IPS DF 4.7 (cell line): ENCODE data around the gene USHBP1.

Source experiments
- DNase-seq: peaks from one replicate; pipeline ENCODE4 v3.0.0-alpha.2; 2013; ENCODE audit warnings: low spot score; ENCODE audit errors: extremely low read depth

Gene USHBP1, protein sequence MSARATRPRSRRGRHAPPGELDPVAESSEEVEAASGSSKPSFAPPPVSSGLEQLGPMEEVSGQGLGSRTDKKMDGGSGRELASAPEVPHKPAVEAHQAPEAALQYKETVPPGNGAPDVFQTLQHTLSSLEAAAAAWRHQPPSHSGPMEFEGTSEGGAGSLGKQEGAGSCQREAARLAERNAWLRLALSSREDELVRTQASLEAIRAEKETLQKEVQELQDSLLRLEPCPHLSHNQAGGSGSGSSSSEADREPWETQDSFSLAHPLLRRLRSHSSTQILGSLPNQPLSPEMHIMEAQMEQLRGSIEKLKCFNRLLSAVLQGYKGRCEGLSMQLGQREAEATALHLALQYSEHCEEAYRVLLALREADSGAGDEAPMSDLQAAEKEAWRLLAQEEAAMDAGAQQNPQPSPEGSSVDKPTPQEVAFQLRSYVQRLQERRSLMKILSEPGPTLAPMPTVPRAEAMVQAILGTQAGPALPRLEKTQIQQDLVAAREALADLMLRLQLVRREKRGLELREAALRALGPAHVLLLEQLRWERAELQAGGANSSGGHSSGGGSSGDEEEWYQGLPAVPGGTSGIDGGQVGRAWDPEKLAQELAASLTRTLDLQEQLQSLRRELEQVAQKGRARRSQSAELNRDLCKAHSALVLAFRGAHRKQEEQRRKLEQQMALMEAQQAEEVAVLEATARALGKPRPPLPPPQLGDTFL

DNA sequence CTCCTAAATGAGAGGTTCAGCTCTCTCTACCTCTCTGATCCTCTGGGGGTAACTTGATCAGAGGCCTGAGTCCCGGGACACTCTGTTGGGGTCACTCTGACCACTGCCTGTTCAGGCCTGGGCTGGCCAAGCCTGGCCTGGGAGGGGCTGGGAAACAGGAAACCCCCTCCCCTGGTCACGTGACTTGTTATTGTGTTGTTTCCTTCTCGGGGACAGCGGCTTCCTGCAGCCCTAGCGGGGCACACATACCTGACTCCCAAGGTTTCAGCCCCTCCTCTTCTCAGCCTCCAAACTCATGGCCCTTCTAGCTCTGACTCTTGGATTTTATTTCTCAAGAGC is at the start of gene USHBP1:
USHBP1 (minus strand) TSS at position 105 of the 339 bp plus-strand sequence. CDS start 446 bp downstream, outside the sequence.
- no peak for DNase-seq

DNA sequence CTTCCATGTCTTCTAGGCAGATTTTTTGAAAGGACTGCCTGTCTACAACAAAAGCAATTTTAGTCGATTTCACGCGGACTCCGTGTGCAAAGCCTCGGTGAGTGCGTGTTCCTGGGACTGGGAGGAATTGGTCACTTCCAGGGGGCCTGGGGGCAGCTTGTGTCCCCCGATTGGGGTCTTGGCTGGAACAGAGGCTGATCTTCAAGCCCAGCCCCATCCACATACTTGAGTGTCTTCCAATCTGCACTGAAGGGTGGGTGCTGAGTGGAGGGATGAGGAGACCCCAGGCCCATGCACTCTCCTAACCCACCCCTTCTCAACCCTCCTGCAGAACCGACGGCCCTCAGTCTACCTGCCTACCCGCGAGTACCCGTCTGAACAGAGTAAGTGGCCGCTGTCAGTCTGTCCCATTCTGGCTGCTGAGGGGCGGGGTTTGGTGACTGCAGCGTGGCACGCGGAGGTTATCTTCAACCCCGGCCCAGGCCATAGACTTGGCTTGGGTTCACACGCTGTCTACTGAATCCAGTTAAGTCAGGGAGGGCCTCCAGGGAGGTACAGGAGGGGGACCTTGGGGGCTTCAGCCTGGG is 49.6 kb upstream of the USHBP1 start:
- no peak for DNase-seq

DNA sequence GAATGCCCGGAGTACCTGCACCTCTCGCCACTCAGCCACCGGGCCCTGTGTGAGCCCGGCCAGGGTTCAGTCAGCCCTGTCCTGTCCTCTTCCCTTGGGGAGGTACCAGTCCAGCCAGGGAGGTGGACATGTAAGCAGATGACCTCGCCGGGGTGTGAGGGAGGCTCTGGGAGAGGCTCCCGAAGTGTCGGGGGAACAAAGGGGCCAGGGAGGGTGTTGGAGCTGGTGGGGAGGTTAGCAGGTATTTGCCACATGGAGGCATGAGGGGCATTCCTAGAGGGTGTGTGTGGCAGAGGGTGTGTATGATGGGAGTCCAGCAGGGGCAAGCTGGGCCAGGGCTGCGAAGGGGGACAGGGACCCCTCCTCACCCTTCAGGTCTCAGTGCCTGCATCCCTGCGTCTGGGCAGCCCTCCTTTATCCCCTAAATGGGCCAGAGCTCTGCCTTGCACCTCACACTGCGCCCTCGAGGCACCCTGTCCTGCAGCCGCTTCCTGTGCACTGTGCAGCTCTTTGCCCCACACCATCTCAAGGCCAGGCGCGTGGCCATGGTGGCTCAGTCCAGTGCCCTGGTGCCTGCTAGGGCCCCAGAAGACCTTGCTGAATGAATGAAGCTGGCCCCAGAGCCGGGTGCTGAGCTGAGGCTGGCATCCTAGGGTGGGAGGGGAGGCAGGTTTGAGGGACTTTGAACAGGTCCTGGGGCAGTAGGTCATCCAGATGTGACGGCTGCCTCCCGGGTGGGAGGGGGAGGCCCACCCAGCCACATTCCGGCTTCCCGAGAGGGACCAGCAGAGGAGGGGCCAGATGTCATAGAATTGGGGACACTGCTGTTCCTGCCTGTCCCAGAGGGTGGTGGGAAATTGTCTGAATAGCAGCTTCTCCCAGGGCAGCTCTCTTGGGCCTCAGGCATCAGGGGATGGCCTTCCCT is 47.9 kb upstream of the USHBP1 start:
- DNase-seq, result no peak

DNA sequence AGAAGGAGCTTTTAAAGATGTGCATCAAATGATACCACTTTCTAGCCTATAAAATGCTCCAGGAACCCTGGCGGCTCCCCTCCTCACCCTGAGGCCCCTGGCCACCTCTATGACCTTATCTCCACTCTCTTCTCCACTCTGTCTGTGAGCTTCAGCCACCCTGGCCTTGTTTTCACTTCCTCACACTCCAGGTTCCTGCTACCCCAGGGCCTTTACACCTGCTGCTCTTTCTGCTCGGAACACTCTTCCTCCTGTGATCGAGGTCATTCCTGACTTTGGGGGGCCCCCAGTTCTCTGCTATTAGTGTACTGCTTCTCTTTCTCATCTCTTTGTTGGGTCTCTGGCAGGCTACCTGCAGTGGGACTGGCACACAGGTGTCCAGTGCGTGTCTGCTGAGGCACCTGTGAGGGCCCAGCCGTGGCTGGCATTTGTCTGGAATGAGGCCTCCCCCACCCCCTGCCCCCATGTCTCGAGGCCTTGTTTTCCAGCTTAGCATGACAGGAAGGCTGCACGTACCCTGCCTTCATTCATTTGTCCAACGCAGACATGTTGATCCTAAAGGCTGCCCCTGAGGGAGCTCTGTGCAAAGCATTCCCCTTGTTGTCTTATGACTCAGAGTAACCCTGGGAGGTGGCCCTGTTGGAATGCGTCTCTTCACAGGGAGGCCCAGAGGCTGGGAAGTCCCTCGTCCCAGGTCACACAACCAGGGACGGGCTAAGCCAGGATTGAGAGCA is 47.1 kb upstream of the USHBP1 start:
- DNase-seq, result no peak

DNA sequence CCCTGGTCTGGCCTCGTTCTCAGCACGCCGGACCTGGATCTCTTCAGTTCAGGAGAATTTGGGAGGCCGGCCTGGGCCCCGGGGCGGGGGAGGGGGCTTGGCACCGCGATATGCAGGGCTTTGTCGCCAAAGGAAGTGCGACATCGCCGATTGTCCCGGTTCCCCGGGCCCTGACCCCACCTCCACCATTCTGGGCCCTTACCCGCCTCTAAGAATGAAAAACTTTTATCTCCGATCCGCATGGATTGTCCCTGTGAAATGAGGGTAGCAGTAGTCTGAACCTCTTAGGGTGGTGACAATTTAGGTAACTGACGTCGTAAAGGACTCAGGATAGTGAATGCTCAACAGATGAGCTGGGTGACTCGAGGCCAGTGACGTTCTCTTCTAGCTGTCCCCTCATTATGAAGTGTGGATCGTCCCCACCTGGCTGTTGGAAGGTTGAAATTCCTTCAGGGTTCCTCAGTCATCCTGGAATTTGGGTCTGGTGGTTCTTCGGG is 45.5 kb upstream of the USHBP1 start:
- DNase-seq, result no peak

DNA sequence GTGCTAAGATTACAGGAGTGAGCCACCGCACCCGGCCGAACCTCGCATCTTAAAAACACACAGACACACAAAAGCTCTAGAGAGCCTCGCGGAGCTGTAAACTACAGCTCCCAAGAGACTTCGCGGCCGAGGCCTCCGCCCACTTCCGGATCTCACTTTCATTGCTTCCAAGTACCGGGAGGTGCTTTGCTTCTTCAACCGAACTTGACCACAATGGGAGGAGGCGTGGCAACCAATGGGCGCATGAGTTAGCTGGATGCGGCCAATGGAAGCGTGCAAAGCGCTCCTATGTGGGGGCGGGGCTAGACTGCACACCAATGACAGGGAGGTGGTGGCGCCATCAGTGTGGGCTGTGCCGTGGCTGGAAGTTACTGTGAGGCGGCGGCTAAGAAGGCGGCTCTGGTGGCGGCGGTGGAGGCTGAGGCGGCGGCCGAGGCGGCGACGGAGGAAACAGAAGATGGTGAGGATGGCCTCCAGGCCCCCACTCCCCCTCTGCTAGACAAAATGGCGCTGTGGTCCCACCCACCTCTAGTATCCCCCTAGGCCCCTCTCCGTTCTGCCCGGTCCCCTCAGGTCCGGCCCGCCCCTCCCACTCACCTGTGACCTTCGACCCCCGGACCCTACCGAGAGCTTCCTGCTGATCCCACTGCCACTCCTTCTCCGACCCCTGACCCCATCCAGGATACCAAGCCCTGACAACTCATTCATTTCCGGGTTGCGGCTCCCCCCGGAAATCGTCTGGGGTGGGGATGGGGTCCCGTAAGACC is 44.8 kb upstream of the USHBP1 start, which contains the start of gene DDA1:
DDA1 (plus strand) TSS at position 366 of the 767 bp plus-strand sequence; CDS start at position 458, 92 bp downstream.
- peak; percentile 100 for DNase-seq

DNA sequence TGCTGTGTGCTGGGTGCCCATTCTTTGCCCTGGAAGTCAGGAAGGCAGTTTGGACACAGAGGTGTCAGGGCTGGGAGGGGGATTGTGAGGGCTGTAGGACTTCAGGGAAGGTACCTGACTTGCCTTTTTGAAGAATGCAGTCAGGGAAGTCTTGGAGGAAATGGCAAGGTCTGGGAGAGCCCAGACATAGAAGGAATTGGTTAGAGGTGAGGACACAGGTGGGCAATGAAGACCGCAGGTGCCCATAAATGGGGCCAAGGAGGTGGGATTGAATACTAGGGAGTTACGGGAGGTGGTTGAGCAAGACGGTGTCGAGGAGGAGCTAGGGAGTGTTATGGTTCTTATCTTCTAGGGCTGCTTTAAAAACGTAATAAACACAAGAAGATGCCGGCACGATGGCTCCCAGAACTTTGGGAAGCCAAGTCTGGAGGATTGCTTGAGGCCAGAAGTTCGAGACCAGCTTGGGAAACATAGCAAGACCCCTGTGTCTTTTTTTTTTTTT is 43.4 kb upstream of the USHBP1 start:
- no peak for DNase-seq

DNA sequence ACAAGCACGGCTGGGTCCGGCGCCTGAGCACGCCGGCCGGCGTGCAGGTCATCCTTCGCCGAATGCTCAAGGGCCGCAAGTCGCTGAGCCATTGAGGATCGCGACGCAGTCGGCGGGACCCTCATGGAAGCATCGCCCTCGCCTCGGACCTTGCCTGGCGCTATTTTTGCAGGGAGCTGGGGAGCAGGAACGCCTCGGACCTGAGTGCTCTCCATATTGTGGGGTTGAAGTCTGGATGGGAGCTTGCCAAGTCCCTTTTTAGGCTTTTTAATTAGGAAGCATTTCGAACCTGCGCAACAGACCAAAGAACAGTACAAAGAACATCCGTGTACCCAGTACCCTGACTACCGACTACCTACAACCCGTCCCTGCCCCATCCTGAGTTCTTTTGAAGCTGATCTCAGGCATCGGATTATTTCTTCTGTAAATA is 41.8 kb upstream of the USHBP1 start:
- no peak for DNase-seq

DNA sequence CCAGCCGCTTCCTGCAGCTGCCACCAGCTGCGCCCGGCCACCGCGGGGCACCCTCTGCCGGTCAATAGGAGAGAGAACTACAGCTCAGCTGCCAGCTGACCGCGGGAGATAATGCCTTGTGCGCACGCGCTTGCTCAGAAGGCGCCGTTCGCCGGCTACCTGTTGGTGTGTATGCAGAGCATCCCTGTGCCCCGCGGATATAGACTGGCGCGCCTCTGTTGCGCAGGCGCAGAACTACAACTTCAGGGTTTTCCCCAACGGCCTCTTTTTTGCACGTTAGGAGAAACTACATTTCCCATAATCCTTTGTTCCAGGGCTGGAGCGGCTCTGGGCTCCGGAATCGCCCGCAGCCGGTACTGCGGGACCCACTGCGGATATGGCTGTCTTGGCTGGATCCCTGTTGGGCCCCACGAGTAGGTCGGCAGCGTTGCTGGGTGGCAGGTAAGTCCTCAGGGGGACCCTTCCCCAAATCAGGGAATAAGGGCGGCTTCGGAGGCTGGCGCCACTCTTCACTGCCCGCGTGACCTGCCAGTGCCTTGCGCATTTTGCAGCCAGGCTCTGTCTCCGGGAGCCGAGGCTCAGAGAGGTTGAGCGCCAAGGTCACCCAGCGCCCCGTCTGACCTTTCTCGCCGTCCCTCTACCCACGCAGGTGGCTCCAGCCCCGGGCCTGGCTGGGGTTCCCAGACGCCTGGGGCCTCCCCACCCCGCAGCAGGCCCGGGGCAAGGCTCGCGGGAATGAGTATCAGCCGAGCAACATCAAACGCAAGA is 41.2 kb upstream of the USHBP1 start, which contains the start of gene MRPL34:
MRPL34 (plus strand) TSS at position 356 of the 768 bp plus-strand sequence; CDS start at position 377, 21 bp downstream.
- DNase-seq, result peak; percentile 96

DNA sequence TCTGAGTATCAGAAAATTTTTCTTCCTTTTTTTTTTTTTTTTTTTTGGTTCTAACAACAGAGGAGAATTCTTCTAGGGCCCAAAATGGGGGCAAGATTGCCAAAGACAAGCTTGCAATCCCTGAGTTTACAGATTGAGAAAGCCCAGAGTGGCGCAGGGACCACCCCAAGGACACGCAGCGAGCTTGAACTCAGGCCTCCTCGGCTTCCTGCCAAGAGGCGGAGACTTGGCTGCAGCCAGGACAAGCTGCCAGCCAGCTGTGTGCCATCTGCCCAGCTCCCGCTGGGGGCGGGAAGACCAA is 40.6 kb upstream of the USHBP1 start:
- DNase-seq, result no peak

DNA sequence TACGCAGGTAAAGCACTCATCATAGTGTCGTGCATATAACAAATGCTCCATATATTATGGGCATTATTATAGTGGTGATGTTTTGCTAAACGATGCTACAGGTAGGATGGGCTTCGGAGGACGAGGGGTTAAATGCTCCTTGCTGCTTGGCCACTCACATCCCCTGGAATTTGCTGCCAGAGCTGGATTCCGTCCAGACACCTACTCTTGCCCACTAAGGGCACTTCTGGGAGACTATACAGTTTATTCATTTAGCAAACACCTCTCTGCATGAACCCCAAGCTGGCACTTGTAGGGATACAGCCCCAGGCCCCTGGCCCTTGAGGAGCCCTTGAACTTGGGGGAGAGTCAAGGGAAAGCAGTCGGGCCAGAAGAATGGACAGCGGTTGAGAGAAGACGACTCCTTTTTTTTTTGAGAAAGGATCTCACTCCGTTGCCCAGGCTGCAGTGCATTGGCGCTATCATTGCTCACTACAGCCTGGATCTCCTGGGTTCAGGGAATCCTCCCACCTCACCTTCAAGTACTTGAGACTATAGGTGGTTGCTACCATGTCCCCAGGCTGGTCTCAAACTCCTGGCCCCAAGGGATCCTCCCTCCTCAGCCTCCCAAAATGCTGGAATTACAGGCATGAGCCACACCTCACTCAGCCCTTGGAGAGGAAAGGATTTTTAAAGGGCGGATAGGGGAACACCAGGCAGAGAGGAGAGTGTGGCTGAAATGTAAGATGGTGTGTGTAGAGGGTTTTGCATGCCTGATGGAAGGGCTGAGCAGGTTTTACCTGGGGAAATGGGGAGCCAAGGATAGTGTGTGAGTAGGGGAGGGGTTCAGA is 40.1 kb upstream of the USHBP1 start:
- DNase-seq, result no peak

DNA sequence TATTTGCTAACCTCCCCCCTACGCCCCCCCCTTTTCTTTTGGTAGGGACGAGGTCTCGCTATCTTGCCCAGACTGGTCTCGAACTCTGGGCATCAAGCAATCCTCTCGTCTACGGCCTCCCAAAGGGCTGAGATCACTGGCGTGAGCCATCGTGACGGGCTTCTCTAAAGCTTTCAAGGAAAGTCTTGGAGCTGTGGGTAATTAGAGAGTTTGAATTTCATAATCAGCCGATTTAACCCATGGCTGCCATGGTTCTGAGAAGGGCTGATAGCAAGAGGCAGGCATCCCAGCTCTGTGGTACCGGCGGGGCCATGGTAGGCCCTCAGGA is 39.4 kb upstream of the USHBP1 start:
- no peak for DNase-seq

DNA sequence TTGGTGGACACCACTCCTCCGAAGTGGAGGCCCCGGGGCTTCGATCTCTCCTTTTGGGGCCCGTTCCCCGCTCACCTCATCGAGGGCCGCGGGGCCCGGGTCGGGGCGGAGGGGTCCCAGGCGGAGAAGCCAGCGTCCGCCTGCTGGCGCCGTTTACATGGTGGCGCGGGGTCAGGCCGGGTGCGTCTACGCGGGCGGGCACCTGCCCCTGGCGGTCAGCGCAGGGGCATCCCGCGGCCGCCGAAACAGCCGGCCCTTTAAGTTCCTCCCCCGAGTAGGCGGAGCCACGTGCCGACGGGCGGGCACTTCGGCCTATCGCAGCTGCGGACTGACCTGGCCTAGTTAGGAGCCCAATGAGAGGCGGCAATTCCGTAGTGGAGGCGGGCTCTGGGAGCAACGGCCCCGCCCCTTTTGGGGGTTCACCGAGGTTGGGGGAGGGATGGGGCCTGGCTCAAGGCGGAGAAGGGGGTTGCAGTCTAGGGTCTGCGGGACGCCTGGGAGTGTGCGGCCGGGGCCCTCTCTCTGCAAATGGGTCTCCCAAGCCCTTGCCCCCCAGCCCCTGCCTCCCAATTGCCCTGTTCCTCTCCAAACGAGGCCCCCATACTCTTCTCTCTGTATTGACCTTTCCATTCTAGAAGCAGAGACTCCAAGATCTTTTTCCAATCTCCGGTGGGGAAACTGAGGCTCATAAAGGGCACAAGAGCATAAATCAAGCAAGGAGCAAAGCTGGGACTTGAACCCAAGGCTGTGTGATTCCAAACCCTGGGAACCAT is 38.8 kb upstream of the USHBP1 start, which contains the start of gene ABHD8:
ABHD8 (minus strand) TSS at position 259 of the 773 bp plus-strand sequence. CDS start 1,809 bp downstream, outside the sequence.
- DNase-seq, result no peak

DNA sequence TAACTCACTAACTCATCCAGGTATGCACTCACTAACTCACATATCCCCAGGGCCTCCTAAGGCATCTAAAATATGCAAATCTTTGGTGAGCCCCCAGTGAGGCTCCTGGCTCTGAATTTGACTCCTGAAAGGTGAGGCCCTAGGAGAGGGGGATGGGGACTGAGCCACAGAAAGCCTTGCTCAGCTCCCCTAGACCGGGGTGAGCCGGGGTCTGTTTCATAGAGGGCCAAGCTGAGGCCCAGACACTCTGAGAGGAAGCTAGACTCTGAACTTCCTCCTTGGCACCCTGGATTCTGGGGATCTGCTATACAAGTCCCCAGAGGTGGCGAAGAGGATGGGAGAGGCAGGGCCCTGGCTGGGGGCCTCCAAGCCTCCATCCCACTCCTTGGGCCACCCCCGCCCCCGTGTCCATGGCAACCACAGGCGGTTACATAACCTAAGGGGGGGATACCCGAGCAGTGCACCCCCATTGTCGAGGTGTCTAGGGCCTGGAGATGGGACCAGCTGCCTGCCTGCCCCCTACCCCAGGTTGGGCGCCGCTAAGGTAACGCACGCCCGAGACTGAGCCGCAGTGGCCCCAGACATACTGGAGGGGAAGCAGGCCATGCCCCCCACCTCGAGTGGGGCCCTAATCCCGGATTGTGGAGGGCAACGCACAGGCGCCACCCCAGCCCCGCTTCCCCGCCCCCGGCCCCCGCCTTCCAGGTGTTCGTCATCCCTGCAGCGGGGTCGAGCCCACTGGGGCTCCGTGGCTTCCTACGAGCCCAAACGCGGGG is 38.0 kb upstream of the USHBP1 start:
- no peak for DNase-seq

DNA sequence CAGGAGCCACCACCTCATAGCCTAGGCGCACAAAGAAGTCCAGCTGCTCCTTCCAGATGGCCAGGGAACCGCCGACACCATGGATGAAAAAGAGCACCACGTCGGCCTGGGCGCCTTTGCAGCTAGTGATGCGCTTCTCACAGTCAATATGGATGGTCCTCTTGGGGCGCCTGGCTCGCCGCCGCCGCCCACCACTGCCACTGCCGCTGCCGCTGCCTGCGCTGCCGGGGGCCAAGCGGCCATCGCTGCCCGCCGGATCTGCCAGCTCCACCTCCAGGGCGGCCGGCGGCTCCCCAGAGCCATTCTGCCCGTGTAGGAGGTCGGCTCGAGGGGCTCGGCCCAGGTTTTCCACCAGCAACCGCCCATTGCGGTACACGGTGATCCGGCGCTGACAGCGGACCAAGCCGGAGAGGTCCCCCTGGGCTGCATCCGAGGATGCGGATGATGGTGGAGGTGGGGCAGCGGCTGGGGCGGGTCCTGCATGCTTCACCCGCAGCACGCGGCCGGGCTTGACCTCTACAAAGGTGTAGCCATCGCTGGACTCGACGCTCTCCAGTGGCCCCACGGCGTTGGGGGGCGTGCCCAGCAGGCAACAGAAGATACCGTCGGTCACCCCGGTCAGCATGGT is 36.6 kb upstream of the USHBP1 start:
- no peak for DNase-seq

DNA sequence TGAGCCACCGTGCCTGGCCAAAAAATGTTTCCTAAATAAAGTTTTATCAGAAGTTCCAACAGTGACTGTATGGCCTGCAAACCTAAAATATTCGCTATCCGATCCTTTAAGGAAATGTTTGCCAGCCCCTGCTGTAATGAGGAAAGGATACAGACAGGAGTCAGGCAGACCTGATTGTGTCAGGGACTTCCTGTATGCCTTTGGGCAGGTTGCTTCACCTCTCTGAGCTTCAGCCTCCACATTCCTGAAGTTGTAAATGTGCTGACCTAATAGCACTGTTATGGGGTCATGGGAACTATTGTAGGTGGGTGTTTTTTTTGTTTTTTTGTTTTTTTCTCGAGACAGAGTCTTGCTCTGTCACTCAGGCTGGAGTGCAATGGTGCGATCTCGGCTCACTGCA is 32.4 kb upstream of the USHBP1 start:
- no peak for DNase-seq
